HL-60 (cell line): ENCODE results near the gene RTP5.
"Not testable (repeated sequence)": the region's sequence is repeated elsewhere in the genome, so short reads cannot be mapped to it uniquely, and the experiment has no call there.

Experiments
- DNase-seq, 2 experiments: peaks; one replicate each; pipeline ENCODE4 v3.0.0-alpha.2; 2010 to 2020; ENCODE audit warnings: low read depth in 1 of 2, low spot score in 1 of 2
- H3K27ac ChIP-seq: fragments of 250-450 bp; sonication (Bioruptor Pico); replicated peaks from 2 replicates; pipeline ENCODE4 v1.5.1; 2020; ENCODE audit warnings: mild to moderate bottlenecking, moderate library complexity
- H3K27me3 ChIP-seq: fragments of 250-450 bp; sonication (Bioruptor Pico); 2 replicates; pipeline ENCODE4 v1.5.1; 2021; ENCODE audit warnings: mild to moderate bottlenecking, moderate library complexity; ENCODE audit not compliant: insufficient read depth, poor library complexity, severe bottlenecking
- H3K4me3 ChIP-seq: replicated peaks from 2 replicates; pipeline ENCODE4 v1.5.1; 2011; ENCODE audit warnings: mild to moderate bottlenecking, control low read depth, low read length; ENCODE audit not compliant: insufficient read depth
- CTCF ChIP-seq: IDR thresholded peaks from one replicate; pipeline ENCODE4 v1.5.1; 2011; ENCODE audit warnings: low read length, control low read depth, inconsistent platforms; ENCODE audit not compliant: insufficient read depth
- GABPA ChIP-seq: IDR thresholded peaks from 2 replicates; pipeline ENCODE4 v1.6.1; 2012; ENCODE audit warnings: low read depth
- POLR2AphosphoS5 ChIP-seq: IDR thresholded peaks from 2 replicates; pipeline ENCODE4 v1.6.1; 2012; ENCODE audit warnings: low read depth
- REST ChIP-seq: IDR thresholded peaks from 2 replicates; pipeline ENCODE4 v1.6.1; 2012; ENCODE audit warnings: low read depth; ENCODE audit not compliant: insufficient replicate concordance
- SPI1 ChIP-seq: IDR thresholded peaks from 2 replicates; pipeline ENCODE4 v1.6.1; 2012; ENCODE audit warnings: low read depth, mild to moderate bottlenecking, borderline replicate concordance
- long read RNA-seq: library from polyadenylated mRNA; unstranded; transcript quantifications from one replicate; pipeline ENCODE4 v2.0.0, GENCODE V29; 2020

Gene RTP5
- long read RNA-seq, result 0 reads

GRCh38 chr2:241869087-241869961 lies at the start of gene RTP5:
Gene RTP5 (plus strand): TSS chr2:241869729. CDS start chr2:241869757, 28 bp downstream.
- TF ChIP-seq GABPA, result no peak
- TF ChIP-seq REST, result no peak
- TF ChIP-seq POLR2AphosphoS5, result no peak
- TF ChIP-seq SPI1, result no peak
- no peak for TF ChIP-seq CTCF
- no peak within 1 kb of the TSS for H3K4me3 ChIP-seq
- no peak within 1 kb of the TSS for H3K27ac ChIP-seq
- peaks cover 58% of the 10 kb centered on the region for H3K27me3 ChIP-seq
- no peak for DNase-seq

DNA sequence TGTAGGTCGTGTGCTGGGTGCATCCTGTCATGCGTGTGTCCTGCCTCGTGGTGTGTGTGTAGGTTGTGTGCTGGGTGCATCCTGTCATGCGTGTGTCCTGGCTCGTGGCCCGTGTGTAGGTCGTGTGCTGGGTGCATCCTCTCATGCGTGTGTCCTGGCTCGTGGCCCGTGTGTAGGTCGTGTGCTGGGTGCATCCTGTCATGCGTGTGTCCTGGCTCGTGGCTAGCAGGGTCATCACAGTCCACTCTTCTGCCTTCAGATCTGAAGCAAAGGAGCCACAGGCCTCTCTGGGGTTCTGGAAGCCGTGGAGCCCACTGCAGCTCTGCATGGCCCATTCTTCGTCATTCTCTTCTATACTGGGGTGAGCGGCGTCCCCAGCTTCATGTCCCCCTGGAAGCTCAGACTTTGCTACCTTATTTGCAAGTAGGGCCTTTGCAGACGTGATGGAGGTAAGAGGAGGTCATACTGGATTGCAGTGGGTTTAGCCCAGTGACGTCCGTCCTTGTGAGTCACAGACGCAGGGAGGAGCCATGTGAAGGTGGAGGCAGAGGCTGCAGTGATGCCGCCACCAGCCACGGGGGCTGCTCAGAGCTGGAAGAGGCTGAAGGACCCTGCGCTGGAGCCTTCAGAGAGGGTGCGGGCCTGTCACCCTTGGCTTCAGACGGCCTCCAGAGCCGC lies 49.4 kb upstream of the RTP5 start:
- DNase-seq, H3K4me3 ChIP-seq, H3K27ac ChIP-seq, H3K27me3 ChIP-seq: not testable (repeated sequence)

- no peak overlapping the region for H3K4me3 ChIP-seq
- DNase-seq, result no peak
- no peak overlapping the region for H3K27ac ChIP-seq
Measured at GRCh38 chr2:241820625-241821384, 48.7 kb upstream of the RTP5 start.

More at GRCh38 chr2:241820625-241821384, 48.7 kb upstream of the RTP5 start:
- no peak for TF ChIP-seq GABPA
- no peak for TF ChIP-seq POLR2AphosphoS5
- TF ChIP-seq REST, result no peak
- TF ChIP-seq CTCF, result no peak
- TF ChIP-seq SPI1, result no peak
- peaks cover 5% of the 10 kb centered on the region for H3K27me3 ChIP-seq
